NCI-H1436 treated with DMSO at 0.1 percent for 48 hours (cell line): ENCODE measurements around the gene OTOGL.

Experiments used
- DNase-seq: peaks from one replicate; lab custom pipeline; 2025; lab: John Stamatoyannopoulos, UW

OTOGL gene

DNA sequence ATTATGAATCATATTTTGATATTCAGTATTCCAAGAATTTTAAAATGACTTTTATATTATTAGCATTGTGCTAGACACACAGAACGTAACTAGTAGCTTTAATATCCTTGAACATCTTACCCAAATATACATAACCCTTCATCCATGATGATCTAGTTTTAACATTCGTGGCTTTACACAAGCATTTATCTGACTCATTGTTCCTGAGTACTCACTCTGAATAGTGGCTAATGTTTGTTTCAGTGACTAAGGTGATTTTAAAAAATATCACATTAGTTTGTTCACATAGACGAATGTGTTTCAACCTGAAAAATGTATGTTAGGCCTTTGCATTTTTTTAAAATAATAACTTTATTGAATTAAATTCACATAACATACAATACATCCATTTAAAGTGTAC, 264.7 kb downstream of the OTOGL start:
- DNase-seq, result no peak

DNA sequence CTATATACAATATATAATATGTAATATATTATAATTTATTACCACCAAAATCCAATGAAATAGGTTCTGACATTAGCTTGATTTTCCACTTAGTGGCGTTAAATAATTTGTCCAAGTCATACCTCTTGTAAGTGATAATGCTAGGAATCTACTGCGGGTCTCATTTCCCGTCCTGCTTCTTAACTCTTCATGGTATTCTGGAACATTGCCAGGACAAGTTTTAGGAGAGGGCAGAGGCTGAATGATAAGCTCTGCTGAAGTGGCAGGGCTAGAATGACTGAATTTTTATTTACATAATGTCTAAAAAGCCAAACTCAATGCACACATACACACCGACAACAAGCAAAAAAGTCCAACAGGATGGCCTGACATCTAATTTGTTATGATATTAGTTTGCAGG, 274.3 kb downstream of the OTOGL start:
- no peak for DNase-seq

DNA sequence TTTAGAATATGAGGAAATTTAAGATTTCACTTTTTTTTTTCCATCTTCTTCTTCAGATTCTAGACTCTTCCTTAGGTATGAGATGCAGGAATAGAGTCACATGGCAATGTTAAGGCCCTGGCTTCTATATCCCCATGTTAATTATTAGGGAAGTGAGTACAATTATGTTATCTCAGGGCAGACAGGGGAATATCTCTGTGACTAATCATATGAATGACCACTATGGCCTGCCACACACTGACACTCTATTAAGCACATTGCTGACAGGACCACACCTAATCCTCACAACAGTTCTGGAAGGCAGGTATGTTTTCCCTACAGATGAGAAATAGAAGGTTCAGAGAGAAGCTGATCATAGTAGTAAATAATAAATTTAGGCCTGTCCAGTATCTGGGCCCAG, 275.3 kb downstream of the OTOGL start:
- no peak for DNase-seq

DNA sequence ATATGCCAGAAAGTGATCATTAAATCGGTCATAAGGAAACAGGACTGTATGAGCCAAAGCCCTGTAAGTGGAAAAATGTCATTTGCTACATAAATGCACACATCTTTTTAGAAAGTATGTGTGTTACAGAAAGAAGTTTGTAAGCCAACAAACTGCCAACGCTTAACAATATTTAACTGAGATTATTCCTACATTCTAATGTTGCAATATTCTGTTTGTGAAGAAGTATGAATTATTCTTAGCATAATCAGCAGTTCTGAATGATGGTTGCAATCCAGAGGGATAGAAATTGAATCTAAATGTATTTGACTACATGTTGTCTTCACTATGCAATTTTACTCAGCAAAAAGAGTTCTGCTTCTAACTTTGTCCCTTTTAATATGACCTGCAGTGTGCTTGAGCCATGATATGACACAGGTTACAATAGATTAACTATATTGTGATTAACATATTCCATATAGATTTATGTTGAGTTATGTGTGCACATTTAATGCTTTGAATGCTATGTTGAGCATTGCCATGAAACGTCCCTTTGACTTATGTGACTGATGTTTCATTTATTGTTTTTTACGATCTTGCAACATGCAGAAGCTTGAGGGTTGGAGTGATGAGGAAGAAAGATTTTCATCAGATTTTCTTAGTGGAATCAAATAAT, 277.9 kb downstream of the OTOGL start:
- no peak for DNase-seq

DNA sequence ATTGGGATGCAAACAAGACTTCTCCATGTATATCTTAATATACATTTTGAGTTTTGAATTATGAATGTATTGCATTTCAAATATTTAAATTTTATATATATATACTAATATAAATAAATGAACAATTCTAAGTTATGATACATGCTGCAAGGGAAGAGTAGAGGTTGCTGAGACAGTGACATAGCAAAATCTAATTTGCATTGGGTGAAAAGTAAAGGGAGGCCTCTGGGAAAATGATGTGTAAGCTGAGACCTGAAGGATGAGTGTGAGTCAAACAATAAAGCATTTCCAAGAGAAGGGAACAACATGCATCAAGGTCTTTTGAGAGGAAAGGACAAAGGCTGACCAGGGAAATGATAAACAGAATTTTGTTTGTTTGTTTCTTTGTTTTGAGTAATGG, 281.8 kb downstream of the OTOGL start:
- no peak for DNase-seq

DNA sequence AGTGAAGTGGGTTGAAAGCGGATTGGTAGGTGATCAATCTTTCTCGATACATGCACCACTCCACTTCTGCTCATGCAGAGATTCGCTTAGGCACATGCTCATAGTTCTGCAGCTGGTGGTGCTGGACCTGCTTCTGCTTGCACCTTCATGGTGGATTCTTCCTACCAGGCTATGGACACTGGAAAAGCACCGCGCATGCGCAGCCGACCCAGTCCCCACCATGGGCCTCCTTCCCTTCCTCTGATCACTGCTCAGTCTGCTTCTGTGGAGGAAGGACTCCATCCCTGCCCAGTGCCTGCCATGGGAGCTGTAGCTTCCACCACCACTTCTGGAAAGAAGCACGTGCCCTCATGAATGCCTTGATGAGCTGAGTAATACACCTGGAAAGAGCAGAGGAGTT, 282.9 kb downstream of the OTOGL start:
- no peak for DNase-seq

DNA sequence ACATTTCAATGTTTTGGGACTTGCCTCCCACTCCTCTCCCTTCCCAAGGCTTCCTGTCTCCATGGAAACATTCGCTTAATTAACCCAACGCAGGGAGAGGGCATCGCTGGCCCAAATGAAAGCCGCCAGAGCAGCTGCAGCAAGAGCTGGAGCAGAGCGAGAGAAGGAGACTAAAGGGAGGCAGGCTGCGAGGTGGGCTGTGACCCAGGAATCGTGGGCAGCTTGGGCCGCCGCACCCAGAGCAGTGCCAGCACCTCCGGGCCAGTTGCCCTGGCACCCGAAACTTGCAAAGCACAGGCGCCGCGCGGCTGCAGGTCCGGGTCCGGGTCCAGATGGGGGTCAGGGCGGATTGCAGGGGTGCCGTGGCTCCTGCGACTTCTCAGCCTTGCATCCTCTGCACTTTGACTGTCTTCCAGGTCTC, 301.2 kb downstream of the OTOGL start:
- DNase-seq, result no peak

DNA sequence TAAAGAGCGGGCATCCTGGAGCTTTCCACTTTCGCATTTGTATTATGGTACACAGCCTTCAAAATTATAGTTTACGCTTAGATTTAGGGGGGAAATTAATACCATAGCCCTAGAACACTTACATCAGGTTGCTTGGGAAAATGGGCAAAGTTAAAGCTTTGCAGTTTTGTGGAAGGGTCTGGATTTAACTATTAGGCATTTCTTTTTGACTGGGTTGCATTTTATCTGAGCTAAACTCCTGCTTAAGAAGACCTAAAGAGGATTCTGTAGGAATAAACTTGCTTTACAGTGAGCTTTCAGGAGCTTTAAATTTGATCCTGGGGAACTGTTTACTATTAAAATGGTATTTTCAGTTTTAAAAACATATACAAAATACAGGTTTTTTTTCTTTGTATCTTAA, 301.9 kb downstream of the OTOGL start:
- no peak for DNase-seq

DNA sequence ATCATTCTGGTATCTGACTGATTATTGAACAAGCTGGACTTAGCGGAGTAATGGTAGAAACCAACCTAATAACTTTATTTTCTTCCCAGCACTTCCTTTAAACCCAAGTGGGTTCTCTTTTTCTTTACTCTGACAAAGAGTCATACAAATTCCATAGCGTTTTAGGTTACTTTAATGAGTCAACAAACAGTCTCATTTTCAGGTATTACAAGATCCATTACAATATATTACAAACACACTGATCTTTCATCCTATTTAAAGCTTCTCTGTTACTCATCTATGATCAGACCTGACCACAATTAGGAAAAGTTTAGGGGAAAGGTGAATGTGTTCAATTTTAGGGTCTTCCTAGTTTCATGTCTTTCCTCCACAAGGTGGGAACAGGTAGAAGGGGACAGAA, 305.3 kb downstream of the OTOGL start:
- no peak for DNase-seq

DNA sequence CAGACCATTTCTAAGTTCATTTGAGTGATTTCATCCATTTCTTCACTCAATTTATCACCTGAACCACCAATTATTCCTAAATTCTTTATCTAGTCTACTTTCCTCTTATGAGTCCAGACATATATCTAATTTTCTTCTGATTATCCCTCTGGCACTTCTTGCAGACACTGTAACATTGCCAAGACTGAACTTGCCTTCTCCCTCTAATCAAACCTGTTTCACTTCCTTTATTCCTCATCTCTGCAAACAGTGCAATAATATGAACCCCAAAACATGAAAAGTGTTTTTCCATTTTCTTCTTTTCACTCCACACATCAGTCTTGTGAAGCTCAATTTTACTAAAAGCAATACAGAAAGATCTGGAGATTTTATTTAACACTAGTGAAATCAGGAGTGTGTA, 306.9 kb downstream of the OTOGL start:
- DNase-seq, result no peak

DNA sequence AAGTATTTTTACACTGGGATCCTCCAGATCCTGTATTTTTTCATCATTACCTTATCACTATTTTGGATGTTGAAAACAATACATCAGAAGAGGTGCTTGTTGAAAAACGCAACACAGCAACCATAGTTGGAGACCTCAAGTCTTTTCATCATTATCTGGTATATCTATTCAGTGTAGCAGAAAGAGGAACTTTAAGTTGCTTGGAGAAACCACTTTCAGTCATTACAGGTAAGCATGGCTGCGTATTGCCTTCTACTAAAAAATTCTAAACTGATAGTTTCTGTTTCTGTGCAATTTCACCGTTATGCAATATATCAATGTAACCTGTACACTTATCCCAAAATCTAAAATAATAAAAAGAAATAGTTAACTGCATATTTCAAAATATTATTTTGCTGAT, 312.4 kb downstream of the OTOGL start:
- DNase-seq, result no peak

DNA sequence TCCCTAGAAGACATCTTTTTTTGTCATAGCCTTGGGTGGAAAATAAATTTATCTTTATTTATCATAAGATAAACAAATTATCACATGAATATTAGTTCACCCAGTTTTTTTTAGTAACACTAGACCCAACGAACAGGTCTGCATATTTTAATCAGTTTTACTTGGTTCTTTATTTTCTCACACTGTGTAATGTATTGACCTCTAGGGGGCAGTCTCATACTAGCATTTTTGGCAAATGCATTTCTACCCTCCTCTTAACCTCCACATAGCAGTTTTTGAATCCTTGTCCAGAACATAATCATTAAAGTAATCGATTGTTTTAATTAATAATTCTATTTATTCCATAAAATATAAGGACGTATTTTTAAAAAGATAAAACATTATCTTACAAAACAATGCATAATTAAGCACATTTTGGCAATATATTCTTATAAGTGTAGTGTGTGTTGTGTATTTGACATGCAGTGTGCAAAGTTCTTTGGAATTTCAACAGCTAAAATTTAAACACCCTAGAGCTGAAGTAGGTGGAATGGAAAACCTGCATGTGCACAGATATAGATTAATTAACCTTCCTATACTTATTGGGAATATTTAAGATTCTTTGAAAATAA, 313.1 kb downstream of the OTOGL start:
- no peak for DNase-seq

DNA sequence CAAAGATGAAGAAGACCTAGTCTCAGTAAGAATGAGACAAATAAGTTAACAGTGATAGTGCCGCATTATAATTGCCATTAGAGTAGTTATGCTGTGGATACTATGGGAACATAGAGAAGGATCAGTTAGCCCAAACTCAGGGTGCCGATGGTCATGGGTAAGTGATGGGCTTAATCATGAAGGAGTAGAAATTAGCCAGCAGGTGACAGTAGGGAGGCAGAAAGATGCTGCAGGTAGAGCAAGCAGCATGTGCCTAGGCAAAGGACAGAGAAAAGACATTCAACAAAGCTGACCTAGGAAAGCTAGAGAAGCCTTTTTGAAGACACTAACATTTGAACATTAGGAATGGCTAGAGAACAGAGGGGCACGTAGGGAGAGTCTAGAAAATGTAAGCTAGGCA, 314.1 kb downstream of the OTOGL start:
- no peak for DNase-seq

DNA sequence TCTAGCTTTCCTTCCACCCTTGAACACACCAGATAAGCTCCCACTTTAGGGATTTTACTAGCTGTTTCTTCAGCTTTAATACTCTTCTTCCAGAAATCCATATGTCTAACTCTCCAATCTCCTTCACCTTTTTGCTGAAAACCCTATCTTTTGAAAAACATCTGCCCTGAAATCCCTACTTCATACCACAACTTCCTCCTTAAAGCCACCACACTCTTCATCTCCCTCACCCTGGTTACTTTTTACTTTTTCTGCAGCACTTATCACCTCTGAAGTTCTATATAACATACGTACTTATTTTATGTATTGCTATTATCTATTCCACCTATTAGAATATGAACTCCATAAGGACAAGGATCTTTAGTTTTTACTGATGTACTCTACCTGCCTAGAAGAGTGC, 316.1 kb downstream of the OTOGL start:
- no peak for DNase-seq

DNA sequence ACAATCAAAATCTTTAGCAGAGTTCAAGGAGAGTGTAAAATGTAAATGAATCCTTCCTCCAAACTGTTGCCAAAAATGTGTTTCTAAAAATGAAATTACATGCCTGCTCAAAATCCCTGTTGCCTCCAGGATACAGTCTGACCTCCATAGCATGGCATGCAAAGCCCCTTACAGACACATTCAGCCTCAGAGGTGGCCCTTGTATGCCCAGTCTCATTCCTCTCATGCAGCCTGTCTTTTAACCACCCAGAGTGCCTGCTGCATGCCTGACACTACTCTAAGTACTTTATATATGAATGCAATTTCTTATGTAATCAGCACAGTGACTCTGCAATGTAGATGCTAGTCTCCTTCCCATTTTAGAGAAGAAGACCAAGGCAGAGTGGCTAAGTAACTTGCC, 320.3 kb downstream of the OTOGL start:
- no peak for DNase-seq

DNA sequence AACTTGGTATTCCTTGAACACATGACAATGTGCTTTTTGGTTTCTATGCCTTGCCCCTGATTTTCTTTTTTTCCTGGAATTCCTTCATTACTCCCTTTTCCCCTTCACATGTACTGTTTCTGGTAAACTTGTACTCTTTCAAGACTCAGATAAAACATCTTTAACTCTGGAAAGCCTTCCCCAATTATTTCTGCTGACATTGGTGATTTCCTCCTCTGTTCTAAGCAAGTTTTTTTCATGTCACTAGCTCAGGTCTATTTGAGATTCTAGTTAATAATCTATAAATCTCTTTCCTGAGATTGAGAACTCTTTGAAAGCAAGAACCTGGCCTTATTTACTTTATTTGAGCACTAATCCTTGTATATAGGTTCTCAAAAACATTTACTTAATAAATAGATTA, 320.7 kb downstream of the OTOGL start:
- DNase-seq, result no peak

DNA sequence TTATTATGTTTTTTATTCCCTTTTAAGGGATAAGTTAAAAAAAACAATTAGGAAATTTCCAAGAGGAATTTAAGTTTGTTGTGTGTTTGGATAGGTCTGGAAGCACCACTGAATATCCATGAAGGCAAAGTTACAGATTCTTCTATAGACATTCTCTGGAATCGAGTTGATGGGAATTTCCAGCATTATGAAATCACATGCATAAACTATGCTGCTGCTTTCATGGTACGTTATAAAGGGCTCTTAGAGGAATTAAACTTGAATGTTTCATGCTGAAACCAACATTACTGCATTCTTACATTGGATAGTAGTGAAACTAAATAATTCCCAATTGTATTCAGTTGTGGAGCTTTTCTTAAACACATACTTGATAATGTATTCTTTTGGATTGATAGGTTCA, 323.2 kb downstream of the OTOGL start:
- DNase-seq, result no peak
